Upper lobe of left lung (tissue), 6 donors: Measurements from ENCODE around the gene GRIK3. TPM values are rescaled to one million over a fixed set of nuclear protein-coding genes. Genes with fewer than 3 reads are reported as not detected.

Experiments
- ATAC-seq, 2 donors: fragments of 200-7000 bp; cut with Tn5 transposase; one replicate each; pipeline ENCODE4 v1.9.1; 2022; ENCODE audit warnings: mild to moderate bottlenecking in 2 of 2, moderate library complexity in 2 of 2; ENCODE audit not compliant: low FRiP score in 2 of 2
- DNase-seq, 2 donors: peaks; one replicate each; pipeline ENCODE4 v3.0.0-alpha.2; 2019 to 2020
- H3K27ac ChIP-seq, 4 donors: fragments of 200-600 bp; sonication (generic); one replicate each; pipeline ENCODE4 v1.5.1; 2016 to 2019
- H3K27me3 ChIP-seq, 4 donors: fragments of 200-600 bp; sonication (generic); one replicate each; pipeline ENCODE4 v1.5.1; 2017 to 2019
- H3K36me3 ChIP-seq, 4 donors: fragments of 200-600 bp; sonication (generic); one replicate each; pipeline ENCODE4 v1.5.1; 2016 to 2019
- H3K4me1 ChIP-seq, 4 donors: fragments of 200-600 bp; sonication (generic); one replicate each; pipeline ENCODE4 v1.5.1; 2018 to 2019
- H3K4me3 ChIP-seq, 4 donors: fragments of 200-600 bp; sonication (generic); one replicate each; pipeline ENCODE4 v1.5.1; 2017 to 2019; ENCODE audit warnings: mild to moderate bottlenecking in 2 of 4, moderate library complexity in 1 of 4
- H3K9me3 ChIP-seq, 4 donors: fragments of 200-600 bp; sonication (generic); one replicate each; pipeline ENCODE4 v1.5.1; 2018 to 2019
- CTCF ChIP-seq, 6 experiments: fragments of 450-650 bp in 4 of 6; fragments of 200-600 bp in 2 of 6; sonication (generic) in 2 of 6; IDR thresholded peaks; one replicate each; pipeline ENCODE4 v1.5.1; 2016 to 2019; ENCODE audit warnings: antibody characterized with exemption in 6 of 6
- EP300 ChIP-seq, 4 donors: sonication (generic); formaldehyde crosslinking; IDR thresholded peaks; one replicate each; pipeline ENCODE4 v1.5.1; 2017; ENCODE audit warnings: antibody characterized with exemption in 4 of 4, control low read depth in 2 of 4
- POLR2A ChIP-seq, 4 donors: fragments of 450-650 bp; IDR thresholded peaks; one replicate each; pipeline ENCODE4 v1.5.1; 2016 to 2017; ENCODE audit warnings: antibody characterized with exemption in 4 of 4, mild to moderate bottlenecking in 2 of 4
- POLR2AphosphoS5 ChIP-seq, 2 donors: sonication (generic); formaldehyde crosslinking; IDR thresholded peaks; one replicate each; pipeline ENCODE4 v1.5.1; 2017; ENCODE audit warnings: antibody characterized with exemption in 2 of 2
- WGBS, 2 donors: methylation state at CpG; one replicate each; pipeline ENCODE4 v1.1.5; 2017 to 2018; 5-methylcytosine and 5-hydroxymethylcytosine counted together
- total RNA-seq, 6 donors: library from RNA; depleted of rRNA in 4 of 6; stranded (reverse); fragments of >200 nt in 4 of 6; gene quantifications; one replicate each; pipeline versions ENCODE4 v1.1.0 to v1.2.1, GENCODE V29; 2016 to 2021
- donor health status: DM: no; HTN: no; CAD: no; lungs with moderate emphysema.
- donor health status: DM: no; HTN: yes; CAD: no; lungs with severe emphysema.

Gene GRIK3
- total RNA-seq, 6 donors from 2014 or later: 0.10 to 0.22 TPM; not detected in 4

GRCh38 chr1:36981771-36982622 lies 52.3 kb downstream of the GRIK3 start:
- H3K9me3 ChIP-seq: peaks cover 0 to 6% (median 0%) of the 10 kb centered on the region in 4 donors
- H3K27ac ChIP-seq: no peak overlapping the region
- DNase-seq: peak in 1 of 2 donors; percentile 50
- ATAC-seq: no peak
- no peak overlapping the region for H3K4me3 ChIP-seq
- H3K36me3 ChIP-seq: no peaks in the 10 kb centered on the region
- 60 to 77% methylated on average over 15 to 18 of the region's 18 CpGs for WGBS, 2 donors
- no peaks in the 10 kb centered on the region for H3K4me1 ChIP-seq
- no peaks in the 10 kb centered on the region for H3K27me3 ChIP-seq
- TF ChIP-seq EP300 (IDR thresholded peaks at IDR 0.05) (no peak), POLR2A (IDR thresholded peaks at IDR 0.05) (no peak), CTCF (IDR thresholded peaks at IDR 0.05) (no peak), POLR2AphosphoS5 (IDR thresholded peaks at IDR 0.05) (no peak)

GRCh38 chr1:36981126-36981525 lies 53.2 kb downstream of the GRIK3 start:
- H3K4me3 ChIP-seq: no peak overlapping the region
- H3K36me3 ChIP-seq: no peaks in the 10 kb centered on the region
- H3K4me1 ChIP-seq: no peaks in the 10 kb centered on the region
- H3K27ac ChIP-seq: no peak overlapping the region
- ATAC-seq: no peak
- TF ChIP-seq POLR2AphosphoS5 (IDR thresholded peaks at IDR 0.05): no peak
- TF ChIP-seq EP300 (IDR thresholded peaks at IDR 0.05): no peak
- no peak for TF ChIP-seq POLR2A (IDR thresholded peaks at IDR 0.05)
- TF ChIP-seq CTCF (IDR thresholded peaks at IDR 0.05): no peak
- WGBS, 2 donors: 77% methylated on average over 2 of the region's 2 CpGs; no CpG with 5 or more reads in 1 of the 2 donors
- peaks cover 0 to 6% (median 0%) of the 10 kb centered on the region in 4 donors for H3K9me3 ChIP-seq
- DNase-seq: no peak
- H3K27me3 ChIP-seq: no peaks in the 10 kb centered on the region

- DNase-seq: no peak
- 67 to 77% methylated on average over 9 of the region's 9 CpGs for WGBS, 2 donors
These were observed 56.4 kb downstream of the GRIK3 start for GRCh38 chr1:36977731-36978406.

GRCh38 chr1:36975642-36976041 lies 58.7 kb downstream of the GRIK3 start:
- H3K4me3 ChIP-seq: no peak overlapping the region
- no peak overlapping the region for H3K27ac ChIP-seq
- no peaks in the 10 kb centered on the region for H3K36me3 ChIP-seq
- H3K27me3 ChIP-seq: no peaks in the 10 kb centered on the region
- ATAC-seq (no peak), DNase-seq (no peak)
- TF ChIP-seq POLR2AphosphoS5 (IDR thresholded peaks at IDR 0.05) (no peak), CTCF (IDR thresholded peaks at IDR 0.05) (no peak), EP300 (IDR thresholded peaks at IDR 0.05) (no peak), POLR2A (IDR thresholded peaks at IDR 0.05) (no peak)
- WGBS, 2 donors: 54 to 57% methylated on average over 5 of the region's 5 CpGs
- peaks cover 0 to 6% (median 0%) of the 10 kb centered on the region in 4 donors for H3K9me3 ChIP-seq
- no peaks in the 10 kb centered on the region for H3K4me1 ChIP-seq

More at GRCh38 chr1:36977731-36978406, 56.4 kb downstream of the GRIK3 start:
- Histone ChIP-seq H3K9me3 (peaks cover 0 to 6% (median 0%) of the 10 kb centered on the region in 4 donors), H3K27ac (no peak overlapping the region), H3K4me1 (no peaks in the 10 kb centered on the region), H3K27me3 (no peaks in the 10 kb centered on the region), H3K4me3 (no peak overlapping the region), H3K36me3 (no peaks in the 10 kb centered on the region)
- no peak for TF ChIP-seq EP300 (IDR thresholded peaks at IDR 0.05)
- TF ChIP-seq POLR2A (IDR thresholded peaks at IDR 0.05): no peak
- no peak for TF ChIP-seq POLR2AphosphoS5 (IDR thresholded peaks at IDR 0.05)
- TF ChIP-seq CTCF (IDR thresholded peaks at IDR 0.05): no peak
- no peak for ATAC-seq
